Activated T-cell treated with anti-CD3 and anti-CD28 coated beads for 4 hours (primary cell): ENCODE data around the gene ECM1.

Experiments used
- DNase-seq: peaks from one replicate; pipeline ENCODE4 v3.0.0-alpha.2; 2020

ECM1 gene

DNA sequence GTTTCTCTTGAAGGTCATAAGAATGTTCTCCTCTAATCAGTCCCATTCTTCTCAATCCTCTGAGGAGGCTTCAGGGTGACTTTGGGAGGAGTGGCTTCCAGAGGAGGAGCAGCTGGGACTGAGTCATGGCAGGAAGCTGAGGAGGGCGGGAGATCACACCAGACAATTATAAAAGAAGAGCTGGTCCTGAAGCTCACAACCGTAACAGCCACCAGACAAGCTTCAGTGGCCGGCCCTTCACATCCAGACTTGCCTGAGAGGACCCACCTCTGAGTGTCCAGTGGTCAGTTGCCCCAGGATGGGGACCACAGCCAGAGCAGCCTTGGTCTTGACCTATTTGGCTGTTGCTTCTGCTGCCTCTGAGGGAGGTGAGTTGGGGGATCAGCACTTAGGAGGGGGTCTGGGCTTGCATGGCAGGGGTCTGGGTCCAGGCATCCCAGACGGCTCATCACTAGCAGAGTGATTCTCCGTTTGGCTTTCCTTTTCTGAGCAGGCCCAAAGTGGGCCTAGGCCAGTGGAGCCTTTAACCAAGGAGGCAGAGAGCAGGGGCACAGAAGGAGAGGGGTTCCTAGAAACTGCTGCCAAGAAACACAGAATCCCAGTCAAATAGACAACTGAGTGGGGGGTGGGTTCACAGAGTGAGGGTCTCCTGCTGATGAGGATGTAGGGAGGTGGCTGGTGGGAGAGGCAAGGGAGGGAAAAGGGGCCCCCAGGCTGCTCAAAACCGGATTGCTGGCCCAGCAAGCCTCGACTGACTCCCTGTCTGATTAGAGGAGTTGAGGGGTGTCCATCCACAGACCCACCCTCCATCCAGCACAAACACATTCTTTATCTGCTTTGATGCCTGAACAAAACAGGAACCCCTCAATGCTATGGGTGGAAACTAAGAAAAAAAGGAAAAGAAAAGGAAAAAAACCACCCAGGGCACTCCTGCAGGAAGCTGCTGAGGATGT lies at the start of gene ECM1:
Gene ECM1 (plus strand): TSS at position 198 of the 953 bp plus-strand sequence. CDS start 101 bp downstream, at position 299.
- no peak for DNase-seq

DNA sequence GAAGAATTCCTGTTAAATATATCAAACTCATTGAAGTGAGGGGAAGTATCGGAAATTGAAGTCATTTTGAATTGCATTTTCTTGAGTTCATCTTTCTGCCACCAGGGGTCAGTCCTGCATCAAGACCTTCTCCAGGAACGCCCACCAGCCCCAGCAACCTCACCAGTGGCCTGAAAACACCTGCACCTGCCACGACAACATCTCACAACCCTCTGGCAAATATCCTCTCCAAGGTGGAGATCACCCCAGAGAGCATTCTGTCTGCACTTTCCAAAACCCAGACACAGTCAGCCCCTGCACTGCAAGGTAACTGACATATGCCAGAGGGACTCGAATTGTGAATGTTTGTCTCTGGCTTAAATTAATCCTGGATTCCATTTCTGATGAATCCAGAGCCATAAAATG lies 43.5 kb upstream of the ECM1 start:
- peak; percentile 68 for DNase-seq

DNA sequence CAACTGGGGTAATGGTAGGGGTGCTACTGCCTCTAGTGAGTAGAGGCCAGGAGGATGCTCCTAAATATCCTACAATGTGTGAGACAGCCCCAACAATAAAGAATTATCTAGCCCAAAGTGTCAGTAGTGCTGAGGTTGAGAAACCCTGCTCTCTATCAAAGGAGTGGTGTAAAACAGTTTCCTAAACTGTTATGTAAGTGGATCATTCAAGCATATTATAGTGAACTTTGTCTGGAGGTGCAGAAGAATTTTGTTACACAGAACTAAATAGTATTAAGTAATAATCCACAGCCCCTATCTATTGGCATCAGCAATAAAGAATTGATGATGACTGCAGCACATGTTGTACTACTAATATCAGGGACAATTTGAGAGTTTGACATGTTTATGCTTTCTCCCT lies 40.9 kb upstream of the ECM1 start:
- no peak for DNase-seq

DNA sequence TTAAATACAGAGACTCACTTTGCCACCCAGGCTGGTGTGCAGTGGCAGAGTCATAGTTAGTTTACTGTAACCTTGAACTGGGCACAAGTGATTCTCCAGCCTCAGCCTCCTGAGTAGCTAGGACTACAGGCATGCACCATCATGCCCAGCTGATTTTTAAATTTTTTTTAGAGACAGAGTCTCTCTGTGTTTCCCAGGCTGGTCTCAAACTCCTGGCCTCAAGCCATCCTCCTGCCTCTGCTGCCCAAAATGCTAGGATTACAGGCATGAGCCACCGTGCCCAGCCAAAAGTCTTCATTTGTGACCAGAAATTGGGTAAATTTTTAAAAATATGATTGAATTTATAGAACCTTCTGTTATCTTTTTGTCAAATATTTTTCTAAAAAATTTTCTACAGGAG lies 38.6 kb upstream of the ECM1 start:
- no peak for DNase-seq

DNA sequence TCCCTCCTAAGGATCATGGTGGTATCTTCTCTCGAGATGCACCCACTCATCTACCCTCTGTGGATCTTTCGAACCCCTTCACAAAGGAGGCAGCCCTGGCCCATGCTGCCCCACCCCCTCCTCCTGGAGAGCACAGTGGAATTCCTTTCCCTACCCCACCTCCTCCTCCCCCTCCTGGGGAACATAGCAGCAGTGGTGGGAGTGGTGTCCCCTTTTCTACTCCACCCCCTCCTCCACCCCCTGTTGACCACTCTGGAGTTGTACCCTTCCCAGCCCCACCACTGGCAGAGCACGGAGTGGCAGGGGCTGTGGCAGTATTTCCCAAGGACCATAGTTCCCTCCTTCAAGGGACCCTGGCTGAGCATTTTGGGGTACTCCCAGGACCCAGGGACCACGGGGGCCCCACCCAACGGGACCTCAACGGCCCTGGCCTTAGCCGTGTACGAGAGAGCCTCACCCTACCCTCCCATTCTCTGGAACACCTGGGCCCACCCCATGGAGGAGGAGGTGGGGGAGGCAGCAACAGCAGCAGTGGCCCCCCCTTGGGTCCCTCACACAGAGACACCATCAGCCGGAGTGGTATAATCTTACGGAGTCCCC lies 35.2 kb upstream of the ECM1 start:
- DNase-seq = no peak

DNA sequence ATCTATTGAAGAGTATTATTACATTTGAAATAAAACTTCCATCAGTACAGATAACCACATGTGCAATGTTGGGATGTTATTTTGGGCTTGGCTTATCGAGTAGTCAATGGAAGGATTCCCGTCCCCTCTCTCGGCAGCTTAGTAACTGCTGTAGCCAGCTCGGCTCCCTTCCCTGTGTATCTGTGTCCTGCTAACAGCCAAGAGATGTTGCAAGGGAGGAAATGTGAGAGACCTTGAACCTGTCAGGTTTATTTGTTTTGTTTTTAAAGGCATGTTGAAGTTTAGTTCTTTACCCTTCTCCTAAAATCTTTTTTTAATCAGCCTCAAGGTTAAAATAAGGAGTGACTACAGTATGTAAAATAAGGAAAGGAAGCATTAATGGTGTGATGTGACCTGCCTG lies 34.2 kb upstream of the ECM1 start:
- DNase-seq = no peak

DNA sequence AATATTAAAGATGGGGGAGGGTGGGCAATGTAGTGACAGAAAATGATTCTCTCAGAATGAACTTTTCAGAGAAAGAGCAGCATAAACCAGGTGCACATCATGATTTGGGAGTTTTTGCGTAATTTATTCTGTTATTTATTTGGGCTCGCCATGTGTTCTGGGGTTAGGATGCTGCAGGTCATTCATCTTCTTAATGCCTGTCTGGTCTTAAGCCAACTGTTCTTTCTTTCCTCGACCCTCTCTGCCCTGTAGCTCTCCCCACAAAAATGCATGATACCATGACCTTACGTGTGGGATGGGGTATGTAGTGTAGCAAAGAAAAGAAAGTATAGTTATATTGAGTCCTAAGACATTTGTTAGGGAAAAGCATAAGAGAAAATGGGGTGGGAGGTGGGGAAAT lies 33.0 kb upstream of the ECM1 start:
- DNase-seq = no peak

DNA sequence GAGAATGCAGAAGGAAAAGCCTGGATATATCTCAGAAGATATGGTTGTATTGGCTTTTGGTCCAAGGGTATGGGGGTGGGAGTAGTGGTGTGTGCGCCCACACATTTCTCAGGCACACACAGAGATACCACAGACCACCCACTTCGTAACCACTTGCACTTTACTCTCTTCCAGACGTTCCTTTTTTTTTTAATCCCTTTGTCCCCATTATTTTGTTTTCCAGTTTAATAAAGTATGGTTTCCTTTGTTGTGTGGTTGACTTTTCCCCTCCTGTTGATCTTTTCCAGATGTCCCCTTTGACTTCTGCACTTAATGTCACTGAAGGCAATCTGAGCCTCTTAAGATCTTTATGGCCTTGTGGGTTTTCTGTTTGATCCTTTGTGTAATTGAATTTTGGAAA lies 31.2 kb upstream of the ECM1 start:
- DNase-seq = no peak

DNA sequence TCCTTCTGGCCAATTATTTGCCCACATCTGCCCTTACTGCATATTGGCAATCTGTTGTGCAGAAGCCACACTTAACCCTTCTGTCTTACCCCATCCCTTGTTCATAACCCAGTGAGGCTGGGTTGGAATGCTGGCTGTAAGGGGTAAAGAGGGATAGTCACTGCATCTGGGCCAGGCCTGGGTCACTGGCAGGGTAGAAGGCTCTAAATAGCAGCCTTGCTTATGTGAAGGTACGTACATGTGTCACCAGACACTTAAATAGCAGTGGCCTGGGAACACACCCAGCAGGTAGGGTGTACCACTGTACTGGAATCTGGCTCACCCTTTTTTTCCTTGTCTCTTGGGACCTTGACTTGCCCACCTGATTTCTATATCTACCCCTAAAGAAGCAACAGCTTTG lies 30.6 kb upstream of the ECM1 start:
- DNase-seq = no peak

DNA sequence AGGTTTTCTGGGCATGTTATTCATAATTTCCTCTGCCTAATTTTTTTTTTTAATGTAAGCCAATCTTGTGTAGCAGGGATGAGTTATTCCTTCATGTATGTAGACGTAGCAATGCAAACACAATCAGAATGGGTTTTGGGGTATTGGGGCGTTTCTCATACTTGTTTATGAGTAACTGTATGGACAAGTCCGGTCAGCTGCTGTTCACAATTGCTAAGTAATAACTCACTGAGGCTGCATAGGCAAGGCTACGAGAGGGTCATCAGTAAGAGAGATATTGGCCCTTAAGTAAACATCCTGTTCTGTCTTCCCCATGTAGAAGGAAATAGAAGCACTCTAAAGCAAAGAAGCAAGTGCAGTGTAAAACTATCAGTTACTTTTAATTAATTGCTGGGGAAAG lies 30.2 kb upstream of the ECM1 start:
- no peak for DNase-seq

DNA sequence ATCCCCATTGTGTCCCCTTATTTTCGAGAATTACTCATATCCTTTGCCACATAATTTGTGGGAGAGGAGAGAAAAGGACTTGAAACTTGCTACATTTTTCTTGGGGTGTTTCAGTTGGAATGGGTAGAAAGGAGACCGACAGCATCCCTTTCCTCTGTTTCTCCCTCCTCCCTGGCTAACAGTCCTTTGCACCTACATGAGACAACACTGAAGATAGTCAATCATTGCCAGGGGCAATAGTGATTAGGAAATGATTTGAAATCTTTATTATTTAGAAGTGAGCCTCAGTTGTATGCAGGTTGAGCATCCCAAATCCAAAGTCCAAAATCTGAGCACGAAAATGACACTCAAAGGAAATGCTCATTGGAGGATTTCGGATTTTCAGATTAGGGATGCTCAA lies 28.5 kb upstream of the ECM1 start:
- no peak for DNase-seq

DNA sequence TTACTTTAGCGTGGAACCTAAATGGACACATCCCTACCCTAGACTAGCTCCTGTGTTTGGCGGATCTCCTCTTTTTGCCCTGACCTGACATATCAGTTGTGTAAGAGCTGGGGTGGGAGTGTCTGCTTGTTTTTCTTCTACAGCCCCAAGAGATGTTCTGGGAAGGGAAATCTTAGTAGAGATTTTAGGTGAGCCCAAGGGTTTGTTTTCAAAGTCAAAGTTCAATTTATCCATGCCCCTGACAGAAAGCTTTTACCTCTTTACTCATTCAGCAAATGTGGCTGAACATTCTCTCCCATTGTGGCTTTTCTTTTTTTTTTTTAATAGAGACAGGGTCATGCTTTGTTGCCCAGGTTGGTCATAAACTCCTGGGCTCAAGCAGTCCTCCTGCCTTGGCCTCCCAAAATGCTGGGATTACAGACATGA lies 28.0 kb upstream of the ECM1 start:
- no peak for DNase-seq

DNA sequence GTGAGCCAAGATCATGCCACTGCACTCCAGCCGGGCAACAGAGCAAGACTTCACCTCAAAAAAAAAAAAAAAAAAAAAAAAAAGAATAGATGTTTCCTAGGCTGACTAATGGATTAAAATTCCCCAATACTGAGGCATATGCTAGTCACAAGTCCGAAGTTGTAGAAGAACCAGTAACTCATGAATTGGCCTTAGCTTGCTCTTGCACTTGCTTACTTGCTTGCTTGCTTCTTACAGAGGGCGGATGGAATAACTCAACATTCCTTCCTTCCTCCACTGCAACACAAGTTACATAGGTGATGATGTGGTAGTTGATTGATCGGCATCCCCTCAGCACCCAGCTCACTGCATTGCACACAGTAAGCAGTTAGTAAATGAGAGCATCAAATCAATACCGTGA lies 23.5 kb upstream of the ECM1 start:
- no peak for DNase-seq

DNA sequence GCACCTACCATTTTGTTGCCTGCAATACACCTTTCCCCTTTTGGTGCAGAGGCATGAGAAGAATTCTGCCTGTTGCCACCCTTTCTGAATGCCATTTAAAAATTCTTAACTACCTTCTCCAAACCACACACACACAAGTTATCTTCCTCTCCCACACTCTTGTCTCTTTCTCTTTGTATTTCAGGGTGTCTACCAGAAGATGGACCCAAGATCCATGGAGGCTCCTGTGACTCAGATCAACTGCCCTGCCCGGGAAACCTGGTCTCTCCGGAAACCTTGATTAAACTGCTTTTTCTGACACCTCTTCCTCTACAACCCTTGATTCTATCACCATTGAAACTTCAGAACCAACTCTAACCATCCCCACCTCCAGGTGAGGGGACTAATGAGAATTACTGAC lies 23.0 kb upstream of the ECM1 start:
- no peak for DNase-seq

DNA sequence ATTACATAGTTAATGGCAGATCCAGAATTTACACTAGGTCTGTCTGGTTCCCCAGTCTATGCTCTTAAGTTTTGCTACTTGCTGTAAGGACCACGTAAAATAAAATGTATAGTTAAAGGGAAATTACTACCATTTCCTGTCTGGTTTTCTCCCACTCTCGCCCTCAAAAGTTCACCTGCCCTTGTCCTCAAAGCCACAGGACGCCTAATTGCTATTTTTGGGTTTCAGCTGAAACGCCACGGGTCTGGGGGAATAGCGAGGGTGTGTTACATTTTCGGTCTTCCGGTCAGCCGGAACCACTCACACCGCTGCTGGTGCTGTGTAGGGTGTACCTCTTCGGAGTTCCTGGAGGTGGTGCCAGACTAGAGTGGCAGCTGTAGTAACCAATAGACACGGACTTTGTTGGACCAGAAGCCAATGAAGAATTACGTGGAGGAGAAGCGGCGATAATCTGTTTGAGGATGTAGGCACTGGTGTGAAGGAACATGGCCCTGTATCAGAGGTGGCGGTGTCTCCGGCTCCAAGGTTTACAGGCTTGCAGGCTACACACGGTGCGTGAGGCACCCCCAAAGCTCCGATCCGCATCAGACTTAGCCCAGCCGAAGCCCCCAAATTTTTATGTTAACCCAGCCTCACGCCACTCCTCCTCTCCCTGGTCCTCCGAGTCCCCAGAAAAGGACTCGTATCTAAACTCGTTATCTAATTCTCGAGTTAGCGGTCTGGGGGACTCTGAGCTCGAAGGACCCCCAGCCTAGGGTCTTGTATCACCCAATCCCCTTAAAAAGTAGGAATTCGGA lies 20.7 kb upstream of the ECM1 start, which contains the start of gene TARS2:
Gene TARS2 (plus strand): TSS at position 454 of the 797 bp plus-strand sequence. CDS start 32 bp downstream, at position 486.
- peak; percentile 93 for DNase-seq

DNA sequence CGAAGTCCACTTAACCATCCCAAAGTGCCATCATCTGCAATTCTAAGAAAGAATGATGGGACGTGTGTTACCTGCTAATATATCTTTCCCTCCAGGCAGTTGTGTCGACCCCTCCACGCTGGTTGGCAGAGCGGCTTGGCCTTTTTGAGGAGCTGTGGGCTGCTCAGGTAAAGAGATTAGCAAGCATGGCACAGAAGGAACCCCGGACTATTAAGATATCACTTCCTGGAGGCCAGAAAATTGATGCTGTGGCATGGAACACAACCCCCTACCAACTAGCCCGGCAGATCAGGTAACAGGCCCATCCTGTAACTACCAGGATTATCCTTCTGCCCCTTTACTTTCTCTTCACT lies 20.2 kb upstream of the ECM1 start:
- DNase-seq = no peak

DNA sequence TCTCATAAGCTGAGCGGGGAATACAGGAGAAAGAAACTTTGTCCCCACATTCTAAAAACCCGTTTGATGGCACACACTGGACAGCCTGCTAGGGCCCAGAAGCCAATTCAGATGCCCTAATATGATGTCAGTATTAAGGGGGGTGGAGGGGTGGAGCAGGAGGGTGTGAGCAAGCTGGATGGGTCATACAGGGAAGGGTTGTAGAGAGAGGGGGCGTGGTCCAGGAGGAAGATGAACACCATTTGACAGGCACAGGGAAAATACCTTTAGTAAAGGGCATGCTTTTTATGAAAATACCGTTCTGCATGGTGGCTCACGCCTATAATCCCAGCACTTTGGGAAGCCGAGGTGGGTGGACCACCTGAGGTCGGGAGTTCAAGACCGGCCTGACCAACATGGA lies 14.7 kb upstream of the ECM1 start:
- DNase-seq = no peak

DNA sequence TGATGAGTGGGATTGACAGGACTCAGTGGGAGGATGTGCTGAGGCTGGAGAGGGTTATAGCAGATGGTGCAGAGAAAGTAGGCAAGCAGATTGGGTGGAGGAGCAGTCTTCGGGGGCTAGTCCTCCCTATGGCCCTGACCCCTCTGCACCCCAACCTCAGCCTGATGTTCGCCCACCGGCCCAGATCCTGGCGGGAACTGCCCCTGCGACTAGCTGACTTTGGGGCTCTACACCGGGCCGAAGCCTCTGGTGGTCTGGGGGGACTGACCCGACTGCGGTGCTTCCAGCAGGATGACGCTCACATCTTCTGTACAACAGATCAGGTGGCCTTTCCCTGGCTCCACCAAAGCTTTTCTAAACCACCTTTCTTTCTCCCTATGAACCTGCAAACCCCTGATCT lies 9.6 kb upstream of the ECM1 start:
- DNase-seq = no peak

DNA sequence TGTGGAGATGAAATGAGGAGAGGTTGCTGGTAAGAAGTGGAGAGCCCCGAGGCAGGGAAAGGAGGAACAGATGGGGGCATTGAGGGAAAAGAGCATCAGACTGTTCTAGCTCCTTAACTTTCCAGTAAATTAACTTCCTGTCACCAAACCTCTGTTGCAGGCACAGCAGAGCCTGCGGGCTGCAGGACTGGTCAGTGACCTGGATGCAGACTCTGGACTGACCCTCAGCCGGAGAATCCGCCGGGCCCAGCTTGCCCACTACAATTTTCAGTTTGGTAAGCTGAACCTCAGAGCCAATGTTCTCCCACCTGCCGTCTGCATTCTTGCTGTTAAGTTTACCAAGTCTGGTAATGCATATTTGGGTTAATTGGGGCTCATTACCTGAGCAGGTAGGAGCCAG lies 2.5 kb upstream of the ECM1 start:
- no peak for DNase-seq

DNA sequence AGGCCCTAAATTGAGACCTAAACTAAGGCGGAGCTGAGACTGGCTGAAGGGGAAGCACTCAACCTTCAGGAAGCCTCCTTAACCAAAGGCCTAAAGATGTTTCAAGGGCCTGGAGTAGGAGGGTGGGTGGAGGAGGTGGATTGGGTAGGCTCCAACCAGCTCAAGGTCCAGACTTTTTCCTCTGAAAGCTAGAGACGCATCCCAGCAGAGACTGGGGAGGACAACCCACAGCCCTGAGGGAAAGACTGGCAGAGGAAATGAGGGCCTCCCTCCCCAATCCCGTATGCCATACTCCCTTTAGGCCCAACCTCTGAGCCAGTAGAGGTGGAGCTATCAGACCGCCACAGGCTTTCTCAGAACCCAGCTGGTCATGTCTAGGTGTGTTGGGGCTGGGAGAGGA lies 1.1 kb downstream of the ECM1 start:
- no peak for DNase-seq

DNA sequence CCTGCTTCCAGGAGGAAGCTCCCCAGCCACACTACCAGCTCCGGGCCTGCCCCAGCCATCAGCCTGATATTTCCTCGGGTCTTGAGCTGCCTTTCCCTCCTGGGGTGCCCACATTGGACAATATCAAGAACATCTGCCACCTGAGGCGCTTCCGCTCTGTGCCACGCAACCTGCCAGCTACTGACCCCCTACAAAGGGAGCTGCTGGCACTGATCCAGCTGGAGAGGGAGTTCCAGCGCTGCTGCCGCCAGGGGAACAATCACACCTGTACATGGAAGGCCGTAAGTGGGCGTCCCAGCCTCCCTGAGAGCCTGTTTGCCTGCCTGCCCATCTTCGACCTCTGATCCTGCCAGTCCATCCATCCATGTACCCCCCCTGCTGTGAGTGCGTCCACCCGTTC lies 3.6 kb downstream of the ECM1 start:
- DNase-seq = no peak

DNA sequence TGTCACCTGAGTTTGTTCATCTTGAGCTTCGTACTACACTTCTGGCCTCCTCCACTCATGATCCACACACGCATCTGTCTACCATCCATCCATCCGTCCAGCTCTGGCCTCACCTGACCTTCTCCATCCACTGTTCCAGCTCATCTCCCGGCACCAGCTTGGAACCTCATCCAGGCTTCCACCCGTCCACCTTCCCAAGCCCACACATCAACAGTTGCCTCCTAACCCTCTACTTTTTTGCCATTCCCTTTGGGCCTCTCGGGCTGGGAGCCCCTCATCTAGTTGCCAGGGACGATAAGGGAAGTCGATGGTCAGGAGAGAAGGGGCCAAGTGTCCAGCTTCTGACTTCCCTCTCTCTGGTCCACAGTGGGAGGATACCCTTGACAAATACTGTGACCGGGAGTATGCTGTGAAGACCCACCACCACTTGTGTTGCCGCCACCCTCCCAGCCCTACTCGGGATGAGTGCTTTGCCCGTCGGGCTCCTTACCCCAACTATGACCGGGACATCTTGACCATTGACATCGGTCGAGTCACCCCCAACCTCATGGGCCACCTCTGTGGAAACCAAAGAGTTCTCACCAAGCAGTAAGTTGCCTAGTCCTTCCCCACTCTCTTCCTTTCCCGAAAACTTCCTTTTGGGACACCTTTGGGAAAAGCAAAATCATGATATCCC lies 4.2 kb downstream of the ECM1 start:
- no peak for DNase-seq

DNA sequence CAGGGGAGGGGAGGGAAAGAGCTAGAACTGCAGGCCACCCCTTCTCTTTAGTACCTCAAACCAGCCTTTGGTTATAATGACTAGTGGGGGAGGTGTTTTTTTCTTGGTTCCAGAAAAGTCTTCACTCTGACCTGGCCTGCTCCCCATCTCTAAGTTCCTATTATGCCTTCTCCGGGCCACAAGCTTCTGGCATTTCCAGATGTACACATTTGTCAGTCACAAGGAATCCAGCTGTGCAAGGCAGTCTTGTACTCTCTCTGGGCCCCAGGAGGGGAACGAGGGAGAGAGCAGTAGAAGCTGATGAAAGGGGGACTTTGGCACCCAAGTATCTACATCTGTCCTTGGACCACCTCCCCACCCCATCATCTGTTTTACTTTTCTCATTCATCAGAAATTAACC lies 4.9 kb downstream of the ECM1 start:
- DNase-seq = no peak
